GM12864 (cell line): Measurements from ENCODE around the gene HSD17B8.

ENCODE experiments used
- DNase-seq: peaks from one replicate; pipeline ENCODE4 v3.0.0-alpha.2; 2011; ENCODE audit warnings: low read depth
- H3K4me3 ChIP-seq: 2 replicates; pipeline ENCODE4 v1.5.1; 2011; ENCODE audit warnings: mild to moderate bottlenecking, low read depth, low read length, control low read depth
- CTCF ChIP-seq: IDR thresholded peaks from 2 replicates; pipeline ENCODE4 v1.5.1; 2011; ENCODE audit warnings: low read depth, mild to moderate bottlenecking, moderate library complexity, low read length, control low read depth, inconsistent platforms; ENCODE audit errors: missing control alignments

Gene HSD17B8

DNA sequence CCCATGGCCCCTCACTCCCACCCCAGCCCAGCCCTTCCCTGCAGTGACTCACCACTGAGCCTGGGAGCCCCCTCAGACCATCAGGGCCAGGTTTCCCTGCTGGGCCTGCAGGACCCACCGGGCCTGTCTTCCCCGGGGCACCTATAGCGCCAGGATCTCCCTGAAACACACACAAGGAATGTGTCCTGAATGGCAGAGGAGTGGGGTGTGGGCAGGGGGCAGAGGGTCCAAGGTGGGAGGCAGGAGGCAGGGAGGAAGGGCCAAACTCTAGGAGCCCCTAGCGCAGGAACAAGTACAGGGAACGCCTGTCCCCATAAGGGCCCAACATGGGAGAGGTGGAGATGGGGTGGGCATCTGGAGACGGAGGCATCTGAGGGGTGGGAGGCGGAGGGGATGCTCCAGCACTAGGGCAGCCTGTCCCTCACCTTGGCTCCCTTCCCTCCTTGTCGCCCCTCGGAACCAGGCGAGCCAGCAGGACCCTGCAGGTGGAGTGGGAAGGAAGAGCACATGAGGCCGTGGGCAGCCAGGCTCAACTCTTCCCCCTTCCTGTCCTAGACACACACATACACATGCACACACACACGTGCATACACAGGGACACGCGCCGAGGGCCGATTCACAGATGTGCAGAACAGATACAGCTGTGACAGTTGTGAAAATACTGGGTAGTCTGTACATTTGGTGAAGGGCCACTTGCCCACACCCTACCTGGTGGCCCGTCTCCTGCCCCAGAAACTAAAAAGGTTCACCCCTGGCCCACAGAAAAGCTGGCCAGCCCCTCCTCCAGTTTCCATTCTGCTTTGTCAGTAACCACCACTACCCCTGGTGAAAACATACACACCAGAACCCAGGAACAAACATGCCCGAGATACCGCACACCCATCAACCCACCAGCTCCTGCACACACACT, 36.8 kb upstream of the HSD17B8 start:
- no peak for TF ChIP-seq CTCF
- no peak overlapping the region for H3K4me3 ChIP-seq
- no peak for DNase-seq

DNA sequence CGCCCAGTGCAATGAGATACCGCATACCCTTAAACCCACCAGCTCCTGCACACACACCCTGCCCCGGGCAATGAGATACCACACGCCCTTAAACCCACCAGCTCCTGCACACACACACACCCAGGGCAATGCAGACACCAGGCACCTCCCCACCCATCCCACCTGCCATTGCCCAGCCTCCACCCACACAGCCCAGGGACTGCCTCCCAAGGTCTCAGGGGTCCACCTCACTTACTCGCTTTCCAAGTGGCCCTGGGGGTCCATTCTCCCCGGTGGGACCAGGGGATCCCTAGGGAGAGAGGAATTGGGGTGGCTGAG, 36.2 kb upstream of the HSD17B8 start:
- DNase-seq = no peak
- no peak for TF ChIP-seq CTCF
- no peak overlapping the region for H3K4me3 ChIP-seq

GRCh38 chr6:33168639-33169038, 35.8 kb upstream of the HSD17B8 start:
- no peak for TF ChIP-seq CTCF
- no peak overlapping the region for H3K4me3 ChIP-seq
- DNase-seq = no peak

- no peak overlapping the region for H3K4me3 ChIP-seq
- DNase-seq = no peak
- no peak for TF ChIP-seq CTCF
Observed at GRCh38 chr6:33169291-33170175, 34.9 kb upstream of the HSD17B8 start.

- no peak overlapping the region for H3K4me3 ChIP-seq
- no peak for DNase-seq
- no peak for TF ChIP-seq CTCF
Observed at GRCh38 chr6:33170176-33171015, 34.1 kb upstream of the HSD17B8 start.

GRCh38 chr6:33171016-33171879, 33.2 kb upstream of the HSD17B8 start:
- DNase-seq = no peak
- H3K4me3 ChIP-seq = no peak overlapping the region
- no peak for TF ChIP-seq CTCF
